HG02885 (cell line): ENCODE data around the gene TAPT1.
"Not testable (repeated sequence)": the region's sequence is repeated elsewhere in the genome, so short reads cannot be mapped to it uniquely, and the experiment has no call there.

Source experiments
- ATAC-seq: cut with Tn5 transposase; IDR thresholded peaks from one replicate; pipeline ENCODE4 v1.9.1; 2021; ENCODE audit warnings: mild to moderate bottlenecking; ENCODE audit not compliant: unreplicated experiment, poor library complexity

The TAPT1 gene, protein sequence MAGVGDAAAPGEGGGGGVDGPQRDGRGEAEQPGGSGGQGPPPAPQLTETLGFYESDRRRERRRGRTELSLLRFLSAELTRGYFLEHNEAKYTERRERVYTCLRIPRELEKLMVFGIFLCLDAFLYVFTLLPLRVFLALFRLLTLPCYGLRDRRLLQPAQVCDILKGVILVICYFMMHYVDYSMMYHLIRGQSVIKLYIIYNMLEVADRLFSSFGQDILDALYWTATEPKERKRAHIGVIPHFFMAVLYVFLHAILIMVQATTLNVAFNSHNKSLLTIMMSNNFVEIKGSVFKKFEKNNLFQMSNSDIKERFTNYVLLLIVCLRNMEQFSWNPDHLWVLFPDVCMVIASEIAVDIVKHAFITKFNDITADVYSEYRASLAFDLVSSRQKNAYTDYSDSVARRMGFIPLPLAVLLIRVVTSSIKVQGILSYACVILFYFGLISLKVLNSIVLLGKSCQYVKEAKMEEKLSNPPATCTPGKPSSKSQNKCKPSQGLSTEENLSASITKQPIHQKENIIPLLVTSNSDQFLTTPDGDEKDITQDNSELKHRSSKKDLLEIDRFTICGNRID

DNA sequence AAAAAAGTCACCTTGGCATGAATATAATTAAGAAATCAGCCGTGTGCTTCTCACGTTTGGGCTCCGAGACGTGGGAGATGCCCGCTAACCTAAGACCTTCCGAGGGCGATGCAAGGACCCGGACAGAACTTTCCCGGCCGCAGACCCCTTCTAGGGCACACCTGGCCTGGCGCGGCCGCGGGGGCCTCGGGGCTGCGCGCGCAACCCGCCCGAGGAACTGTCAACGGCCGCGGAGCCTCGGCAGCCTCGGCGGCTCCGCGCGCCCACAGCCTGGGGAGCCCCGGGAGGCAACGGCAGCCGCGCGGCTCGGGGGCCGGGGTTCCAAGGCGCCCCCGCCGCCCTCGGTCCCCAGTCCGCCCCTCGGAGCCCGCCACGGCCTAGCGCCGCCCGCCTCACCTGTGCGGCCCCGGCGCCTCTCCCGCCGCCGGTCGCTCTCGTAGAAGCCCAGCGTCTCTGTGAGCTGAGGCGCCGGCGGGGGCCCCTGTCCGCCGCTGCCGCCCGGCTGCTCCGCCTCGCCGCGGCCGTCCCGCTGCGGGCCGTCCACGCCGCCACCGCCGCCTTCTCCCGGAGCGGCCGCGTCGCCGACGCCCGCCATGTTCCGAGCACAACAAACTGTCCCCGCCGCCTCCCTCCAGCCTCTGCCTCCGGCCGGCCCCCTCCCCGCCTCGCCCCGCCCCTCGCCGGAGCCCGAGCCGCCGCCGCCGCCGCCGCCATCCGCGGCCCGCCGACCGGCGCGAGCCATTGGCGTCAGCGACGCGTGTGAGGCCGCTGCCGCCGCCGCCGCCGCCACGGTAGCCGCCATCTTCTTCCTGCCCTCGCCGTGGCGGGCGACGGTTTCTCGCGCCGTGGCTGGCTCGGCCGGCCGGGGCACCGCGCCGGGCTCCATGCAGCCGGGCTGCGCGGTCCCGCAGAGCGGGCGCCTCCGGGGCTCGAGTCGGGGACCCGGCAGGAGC lies at the start of gene TAPT1:
TSS of gene TAPT1 (minus strand) at position 609 of the 953 bp plus-strand sequence. CDS start at position 595, 14 bp downstream.
- ATAC-seq: peak; percentile 78

DNA sequence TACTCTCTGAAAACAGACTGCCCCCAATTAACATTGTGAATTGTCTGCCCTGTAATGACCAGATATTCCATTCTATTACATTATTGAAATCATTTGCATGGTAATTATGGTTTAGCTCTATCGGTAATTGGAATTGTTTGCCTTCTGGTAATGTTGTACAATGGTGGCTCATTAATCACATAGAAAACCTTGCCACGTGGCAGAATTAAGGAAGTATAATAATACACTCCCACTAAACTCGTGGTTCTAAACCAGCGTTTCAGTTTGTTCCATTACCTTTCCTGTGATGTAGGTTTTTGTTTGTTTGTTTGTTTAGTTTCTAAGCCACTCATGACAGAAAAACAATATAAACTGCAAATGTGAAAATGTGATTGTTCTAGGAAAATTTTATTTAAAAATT lies 45.1 kb upstream of the TAPT1 start:
- no peak for ATAC-seq

GRCh38 chr4:16270454-16271328 lies 44.4 kb upstream of the TAPT1 start:
- no peak for ATAC-seq

GRCh38 chr4:16269742-16270453 lies 43.6 kb upstream of the TAPT1 start:
- ATAC-seq: not testable (repeated sequence)

- ATAC-seq: no peak
Measured at GRCh38 chr4:16269240-16269639, 43.0 kb upstream of the TAPT1 start.

- ATAC-seq: no peak
Measured at GRCh38 chr4:16268290-16268689, 42.0 kb upstream of the TAPT1 start.

GRCh38 chr4:16267639-16268038 lies 41.4 kb upstream of the TAPT1 start:
- ATAC-seq: no peak

DNA sequence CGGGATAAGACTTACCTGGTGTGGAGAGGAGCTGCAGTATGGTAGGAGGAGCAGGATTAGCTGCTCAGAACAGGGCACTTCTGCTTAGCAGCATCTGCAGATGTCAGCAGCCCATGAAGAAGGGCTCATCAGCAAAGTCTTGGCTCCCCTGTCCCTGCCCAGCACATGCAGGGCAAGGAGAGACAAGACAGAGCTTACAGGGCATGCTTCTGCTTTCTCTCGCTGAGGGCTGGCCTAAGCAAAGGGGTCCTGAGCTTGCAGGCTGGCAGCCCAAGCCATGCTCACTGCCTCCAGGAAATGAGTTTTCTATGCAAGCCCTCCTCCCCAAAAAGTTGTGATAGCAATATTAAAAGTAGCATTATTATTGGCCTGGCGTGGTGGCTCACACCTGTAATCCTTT lies 39.5 kb upstream of the TAPT1 start:
- no peak for ATAC-seq

GRCh38 chr4:16264798-16265197 lies 38.5 kb upstream of the TAPT1 start:
- peak; percentile 80 for ATAC-seq

GRCh38 chr4:16263056-16263455 lies 36.8 kb upstream of the TAPT1 start:
- ATAC-seq: no peak

DNA sequence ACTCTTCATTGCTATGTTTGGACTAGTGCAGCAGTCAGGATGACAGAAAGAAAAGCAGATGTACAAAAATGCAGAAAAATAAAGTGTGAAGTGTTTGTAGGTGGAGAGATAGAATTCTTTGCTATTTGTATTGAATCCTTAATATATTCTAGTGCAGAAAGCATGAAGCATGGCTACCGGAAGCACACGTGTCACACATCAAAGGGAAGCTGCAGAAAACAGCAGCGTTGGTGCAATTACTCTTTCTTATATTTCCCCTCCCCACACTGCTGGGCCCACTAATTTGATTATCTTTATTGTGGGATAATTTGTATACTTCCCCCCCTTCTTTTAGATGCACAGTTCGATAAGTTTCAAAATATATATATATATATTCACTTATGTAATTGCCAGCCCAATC lies 35.9 kb upstream of the TAPT1 start:
- no peak for ATAC-seq

DNA sequence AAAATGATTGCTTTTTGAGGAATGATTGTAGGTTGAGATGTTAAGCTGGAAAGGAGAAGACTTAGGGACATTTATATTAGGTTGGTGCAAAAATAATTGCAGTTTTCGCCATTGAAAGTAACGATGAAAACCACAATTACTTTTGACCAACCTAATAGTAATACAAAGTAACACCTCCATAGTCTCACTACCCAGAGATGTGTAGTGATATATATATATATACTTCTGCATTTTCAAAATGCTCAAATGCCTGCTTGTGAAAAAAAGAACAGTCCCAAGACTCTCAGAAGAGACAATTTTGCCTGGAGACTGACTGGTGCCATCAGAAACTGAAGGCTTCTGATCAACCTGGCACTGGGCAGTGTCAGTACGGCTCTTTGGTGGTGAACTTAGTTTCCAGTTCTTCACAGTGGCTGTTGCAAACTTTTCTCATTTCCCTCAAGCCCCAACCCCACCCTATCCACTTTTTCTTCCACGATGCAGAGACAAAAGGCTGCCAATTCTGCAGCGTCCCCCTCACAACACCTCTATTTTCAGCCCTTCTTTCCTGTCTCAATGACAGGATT lies 35.1 kb upstream of the TAPT1 start:
- ATAC-seq: no peak

GRCh38 chr4:16259889-16260246 lies 33.6 kb upstream of the TAPT1 start:
- ATAC-seq: no peak

DNA sequence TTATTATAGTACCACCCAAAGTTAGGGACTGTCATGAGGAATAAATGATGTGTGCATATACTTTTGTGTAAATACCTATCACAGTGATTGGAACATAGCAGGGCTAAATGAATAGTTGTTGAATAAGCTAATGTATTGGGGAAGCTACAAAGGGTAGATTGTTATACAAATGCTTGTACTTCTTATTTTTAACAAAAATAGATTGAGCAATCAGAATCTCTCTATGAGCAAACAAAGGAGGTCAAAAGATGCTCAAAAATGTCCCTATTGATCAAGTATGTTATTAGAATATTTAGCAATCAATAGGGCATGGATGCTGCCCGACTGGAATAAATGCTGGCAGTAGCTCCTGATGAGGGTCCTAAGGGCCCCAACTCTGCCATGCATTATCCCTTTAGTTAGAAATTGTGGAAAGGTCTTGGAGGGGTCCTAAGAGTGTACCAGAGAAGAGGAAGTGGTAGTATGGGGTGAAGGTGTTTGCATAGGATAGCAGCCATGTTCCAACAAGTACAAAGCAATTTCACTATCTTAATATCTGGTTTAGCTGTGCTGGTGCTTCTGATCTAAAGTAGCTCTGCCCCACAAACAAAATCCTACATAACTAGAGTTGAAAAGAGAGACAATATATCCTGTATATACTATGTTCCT lies 33.1 kb upstream of the TAPT1 start:
- no peak for ATAC-seq

DNA sequence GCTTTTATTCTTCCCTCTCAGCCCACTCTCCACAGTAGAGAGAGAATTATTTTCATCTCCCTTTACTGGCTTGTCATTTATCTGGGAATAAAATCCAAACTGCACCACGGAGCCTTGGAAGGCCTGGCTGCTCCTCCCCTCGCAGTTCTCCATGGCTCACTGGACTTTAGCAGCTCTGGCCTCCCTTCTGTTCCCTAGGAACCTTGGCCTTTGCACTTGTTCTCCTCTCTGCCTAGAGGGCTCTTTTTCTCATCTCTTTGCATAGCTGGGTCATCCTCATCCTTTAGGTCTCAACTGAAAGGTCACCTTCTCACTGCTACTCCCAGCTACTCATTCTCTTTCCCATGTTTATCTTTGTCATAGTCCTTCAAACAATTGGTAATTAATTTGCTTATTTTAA lies 31.3 kb upstream of the TAPT1 start:
- no peak for ATAC-seq

GRCh38 chr4:16256343-16256742 lies 30.1 kb upstream of the TAPT1 start:
- no peak for ATAC-seq

DNA sequence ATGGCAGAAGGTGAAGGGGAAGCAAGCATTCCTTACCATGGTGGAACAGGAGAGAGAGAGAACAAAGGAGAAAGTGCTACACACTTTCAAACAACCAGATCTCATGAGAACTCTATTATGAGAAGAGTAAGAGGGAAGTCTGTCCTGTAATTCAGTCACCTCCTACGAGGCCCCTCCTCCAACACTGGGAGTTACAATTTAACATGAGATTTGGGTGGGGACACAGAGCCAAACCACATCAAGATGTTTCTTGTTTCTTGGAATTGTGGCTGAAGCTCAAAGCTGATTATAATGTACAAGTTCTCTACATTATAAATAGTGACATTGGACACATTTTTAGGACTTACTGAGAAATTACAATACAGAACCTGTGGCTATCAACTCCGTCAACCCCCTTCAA lies 29.5 kb upstream of the TAPT1 start:
- no peak for ATAC-seq

DNA sequence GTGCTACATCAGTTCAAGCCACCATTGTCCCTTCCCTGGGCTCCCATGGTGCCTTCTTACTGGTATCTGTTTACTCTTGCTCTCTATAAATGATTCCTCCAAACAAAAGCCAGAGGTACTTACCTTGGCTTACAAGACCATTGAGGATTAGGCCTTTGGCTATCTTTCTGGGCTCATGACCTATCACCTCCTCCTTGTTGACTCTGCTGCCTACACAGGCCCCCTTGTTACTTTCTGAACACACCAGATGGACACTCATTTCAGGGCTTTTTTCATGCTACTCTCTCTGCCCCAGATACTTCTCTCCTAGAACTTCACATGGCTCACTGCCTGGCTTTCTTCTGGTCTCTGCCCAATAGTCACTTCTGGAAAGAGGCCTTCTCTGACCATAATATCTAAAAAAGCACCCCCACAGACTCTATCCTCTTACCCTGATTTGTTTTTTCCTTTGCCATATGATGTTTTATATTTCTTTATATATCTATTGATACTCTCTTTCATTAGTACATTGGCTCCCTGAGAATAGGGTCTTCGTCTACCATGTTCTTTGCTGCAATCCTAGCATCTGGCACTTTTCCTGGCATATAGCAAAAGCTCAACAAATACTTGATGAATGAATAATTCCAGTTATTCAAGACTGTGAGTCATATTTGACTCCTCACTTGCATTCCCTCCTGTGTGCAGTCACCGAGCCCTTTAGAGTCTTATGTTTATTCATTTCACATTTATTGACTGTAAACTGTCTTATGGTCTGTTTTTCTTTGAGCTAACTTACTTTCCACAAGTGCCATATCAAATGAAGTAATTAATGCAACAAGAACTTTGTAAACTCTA lies 27.1 kb upstream of the TAPT1 start:
- ATAC-seq: no peak
